HG02938 (cell line): ENCODE data around the gene TNIK.
"Not testable (repeated sequence)": the region's sequence is repeated elsewhere in the genome, so short reads cannot be mapped to it uniquely, and the experiment has no call there.

Experiments used
- ATAC-seq: cut with Tn5 transposase; IDR thresholded peaks from one replicate; pipeline ENCODE4 v1.9.1; 2021; ENCODE audit warnings: mild to moderate bottlenecking, moderate library complexity; ENCODE audit not compliant: unreplicated experiment

TNIK gene

DNA sequence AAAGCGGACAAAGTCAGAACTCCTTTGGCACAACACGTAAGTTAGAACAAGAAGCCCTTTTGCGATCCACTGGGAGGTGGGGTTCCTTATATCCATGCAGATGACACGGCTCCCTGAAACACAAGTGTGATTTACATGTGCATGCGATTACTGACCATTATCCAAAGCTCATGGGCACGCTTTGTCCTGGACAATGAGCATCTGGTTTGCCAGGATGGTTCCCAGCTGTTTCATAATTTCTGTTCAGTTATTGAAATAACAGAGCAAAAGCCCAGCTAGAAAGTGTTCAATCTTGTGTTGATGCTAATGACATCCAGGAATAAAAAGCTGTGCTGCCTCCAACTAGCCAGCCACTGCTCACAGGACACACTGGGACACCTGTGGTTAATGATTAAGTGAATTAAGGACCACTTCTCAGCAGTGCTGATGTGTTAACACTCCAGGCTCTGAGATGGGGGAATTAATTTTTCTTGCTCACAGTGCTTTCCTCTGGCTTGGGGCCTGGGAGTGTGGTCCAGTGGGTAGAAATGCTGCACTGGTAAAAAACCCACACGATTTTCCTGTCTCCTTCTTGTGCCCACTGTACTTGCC, 310.6 kb downstream of the TNIK start:
- no peak for ATAC-seq

DNA sequence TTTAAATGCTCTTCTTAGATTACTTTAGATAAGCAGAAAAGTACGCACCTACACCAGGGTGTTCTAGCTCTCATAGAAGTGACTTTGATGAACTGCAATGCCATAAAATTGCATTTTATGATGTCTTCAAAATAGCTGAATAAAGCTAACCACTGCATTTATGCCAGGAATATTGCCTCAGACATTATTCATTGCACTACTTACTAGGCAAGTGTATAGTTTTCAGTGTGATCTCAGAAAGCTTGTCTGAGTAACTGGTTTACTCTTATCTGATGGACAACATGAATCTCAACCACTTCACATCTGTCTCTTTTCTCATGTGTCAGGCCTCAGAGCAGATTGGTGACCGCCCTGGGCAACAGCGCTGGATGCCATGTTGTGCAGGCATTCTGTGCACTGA, 314.4 kb downstream of the TNIK start:
- ATAC-seq: no peak

DNA sequence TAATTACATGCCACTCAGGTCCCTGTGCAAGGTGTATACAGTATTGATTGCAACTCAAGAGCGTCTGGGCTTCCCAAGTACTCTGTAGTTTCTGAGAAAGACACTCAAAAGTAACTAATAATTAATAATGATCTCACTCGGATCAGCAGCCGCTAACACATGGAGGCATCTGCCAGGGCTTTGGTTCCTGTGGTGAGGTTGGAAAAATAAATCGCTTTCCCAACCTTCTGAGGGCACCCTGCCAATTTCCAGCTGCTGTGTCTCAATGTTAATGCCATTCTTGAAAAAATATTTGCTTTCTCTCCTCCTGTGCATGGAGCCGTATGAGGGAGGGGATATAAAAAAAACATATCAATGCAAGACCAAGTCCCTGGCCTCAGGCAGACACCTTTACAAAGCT, 317.2 kb downstream of the TNIK start:
- no peak for ATAC-seq

DNA sequence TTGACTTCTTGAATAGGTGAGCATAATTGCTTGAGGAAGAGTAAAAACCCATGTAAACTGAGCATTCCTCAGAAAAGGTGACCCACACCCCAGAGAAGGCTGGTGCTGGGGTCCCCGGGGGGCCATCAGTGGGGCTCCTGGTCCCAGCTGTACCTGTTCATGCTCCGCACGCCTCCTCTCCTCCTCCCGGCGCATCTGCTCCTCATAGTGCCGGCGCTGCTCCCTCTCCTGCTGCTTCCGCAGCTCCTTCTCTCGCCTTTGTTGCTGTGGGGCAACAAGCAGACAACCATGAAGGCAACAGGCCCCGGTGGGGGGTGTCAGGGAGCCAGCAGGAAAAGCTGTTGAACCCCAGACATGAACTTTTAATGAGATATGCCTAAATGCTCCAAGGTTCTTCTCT, 320.0 kb downstream of the TNIK start:
- ATAC-seq: no peak

DNA sequence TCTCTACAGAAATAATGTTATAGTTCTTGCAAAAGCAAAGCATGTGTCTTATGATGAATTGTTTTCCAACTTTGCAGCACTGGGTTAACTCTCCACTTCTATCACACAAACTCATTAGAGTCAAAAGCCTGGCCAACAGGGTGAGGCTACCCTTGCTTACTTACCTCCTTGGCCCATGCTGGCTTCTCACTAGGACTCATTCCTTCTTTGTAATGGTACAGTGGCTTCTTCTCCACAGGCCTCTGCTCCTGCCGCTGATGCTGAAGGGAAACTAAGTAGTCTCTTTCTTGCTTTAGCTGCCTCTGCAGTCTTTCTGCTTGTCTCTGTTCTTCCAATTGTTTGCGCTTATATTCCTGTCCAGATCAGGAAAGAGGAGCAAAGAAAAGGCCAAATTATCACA, 322.2 kb downstream of the TNIK start:
- no peak for ATAC-seq

DNA sequence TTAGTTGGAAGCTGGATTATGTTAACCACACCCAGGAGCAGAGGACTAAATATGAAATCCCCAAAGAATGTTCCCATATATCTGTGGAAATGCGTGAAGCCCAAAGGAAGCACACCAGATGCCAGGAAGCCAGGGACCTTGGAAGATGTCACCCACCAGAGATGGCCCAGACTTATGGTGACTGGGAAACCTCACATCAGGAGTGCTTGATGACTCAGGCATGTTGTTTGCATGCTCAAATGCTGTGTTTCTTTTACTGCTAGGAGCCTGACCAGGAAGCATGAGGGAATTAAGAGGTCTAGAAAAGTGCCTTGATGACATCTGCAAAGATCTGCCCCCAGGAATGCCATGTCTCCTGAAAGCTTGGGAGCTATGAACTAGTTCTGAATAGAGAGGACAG, 324.7 kb downstream of the TNIK start:
- ATAC-seq: no peak

DNA sequence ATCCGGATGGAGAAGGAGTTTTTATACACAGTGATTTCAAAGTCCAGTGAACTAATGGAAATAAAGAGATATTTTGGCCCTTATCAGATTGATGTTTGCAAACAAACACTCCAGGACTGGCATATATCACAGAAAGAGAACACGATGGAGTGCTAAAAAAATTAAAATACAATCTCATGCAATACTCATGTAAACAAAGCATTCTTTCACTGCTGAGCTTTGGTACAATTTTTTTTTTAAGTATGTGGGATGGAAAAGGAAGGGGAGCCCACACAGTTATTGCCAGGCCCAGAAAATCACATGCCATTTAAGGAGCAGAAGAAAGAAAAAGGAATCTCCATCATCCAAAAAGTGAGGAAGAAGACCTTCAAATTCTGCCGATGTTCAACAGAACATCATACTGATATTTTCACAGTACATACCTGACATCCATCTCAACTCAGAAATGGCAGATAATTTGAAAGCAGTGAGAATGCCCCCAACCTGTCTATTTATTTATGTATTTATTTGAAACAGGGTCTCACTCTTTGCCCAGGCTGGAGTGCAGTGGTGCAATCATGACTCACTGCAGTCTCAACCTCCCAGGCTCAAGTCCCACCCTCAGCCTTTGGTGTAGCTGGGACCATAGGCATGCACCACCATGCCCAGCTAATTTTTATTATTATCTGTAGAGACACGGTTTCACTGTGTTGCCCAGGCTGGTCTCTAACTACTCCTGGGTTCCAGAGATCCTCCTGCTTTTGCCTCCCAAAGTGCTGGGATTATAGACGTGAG, 326.2 kb downstream of the TNIK start:
- no peak for ATAC-seq

DNA sequence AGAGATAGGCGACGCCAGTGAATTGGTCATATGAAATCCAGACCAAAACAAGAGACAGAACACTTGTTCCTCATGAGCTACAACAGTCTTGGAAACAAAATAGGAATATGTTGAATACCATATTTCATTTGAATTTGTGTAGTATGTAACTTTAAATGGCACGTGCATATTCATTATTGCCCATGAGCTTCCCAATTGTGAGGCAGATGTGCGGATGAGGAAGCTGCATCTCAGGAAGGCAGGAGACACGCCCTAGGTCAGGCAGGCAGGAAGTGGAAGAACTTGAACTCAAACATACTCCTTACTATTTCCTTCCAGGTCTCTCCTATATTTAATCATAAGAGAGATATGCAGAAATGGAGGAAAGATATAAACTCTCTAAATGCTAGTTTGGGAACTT, 326.9 kb downstream of the TNIK start:
- no peak for ATAC-seq

DNA sequence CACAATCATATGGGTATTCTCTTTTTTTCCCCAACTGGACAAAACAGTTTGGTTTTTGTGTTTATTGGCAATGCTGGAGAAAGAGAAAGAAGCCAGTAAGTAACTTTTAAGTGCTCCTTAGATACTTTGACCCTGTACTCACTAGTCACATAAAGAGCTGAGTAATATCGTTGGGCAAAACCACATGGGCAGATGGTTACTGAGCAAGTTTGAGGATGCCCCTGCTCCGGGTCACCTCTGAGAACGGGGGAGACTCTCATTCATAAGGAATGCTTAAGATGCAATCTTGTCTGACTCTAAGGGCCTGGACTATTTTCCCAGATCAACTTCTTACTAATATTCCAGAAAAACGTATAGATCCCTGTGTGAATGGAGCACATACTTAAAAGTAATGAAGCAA, 327.3 kb downstream of the TNIK start:
- ATAC-seq: no peak

DNA sequence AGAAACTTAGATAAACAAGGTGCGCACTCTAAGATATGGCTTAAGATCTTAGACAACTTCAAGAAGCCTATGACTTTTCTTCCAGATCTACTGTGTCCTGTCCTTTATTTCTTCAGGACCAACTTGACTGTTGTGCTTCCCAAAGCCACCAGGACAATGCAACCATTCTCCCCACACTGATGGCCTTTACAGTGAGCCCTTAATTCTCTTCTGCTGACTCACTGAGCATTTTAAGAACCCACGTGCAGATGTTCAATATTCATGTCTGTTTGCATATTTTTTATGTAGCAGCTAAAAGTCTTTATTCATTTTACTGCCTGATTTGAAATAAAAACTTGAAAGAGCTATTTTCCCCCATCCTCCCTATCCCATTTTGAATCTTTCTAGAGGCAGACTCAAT, 330.4 kb downstream of the TNIK start:
- ATAC-seq: no peak

DNA sequence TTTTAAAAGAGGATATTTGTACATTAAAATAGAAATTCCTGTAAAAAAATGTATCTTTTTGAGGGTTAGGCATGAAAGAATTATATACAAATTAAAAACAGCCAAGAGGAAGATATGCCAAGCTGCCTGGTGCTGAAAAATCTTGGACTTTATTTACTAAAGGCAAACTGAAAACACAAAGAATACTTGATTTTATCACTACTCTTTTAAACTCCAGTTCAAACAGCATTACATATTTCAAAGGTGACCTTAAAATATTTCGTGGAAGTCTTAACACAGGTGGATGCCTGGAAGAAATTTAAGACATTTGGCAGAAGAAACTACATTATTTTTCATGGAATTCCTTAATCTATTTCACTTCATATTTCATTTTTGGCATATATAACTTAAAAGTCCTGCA, 332.6 kb downstream of the TNIK start:
- ATAC-seq: no peak

DNA sequence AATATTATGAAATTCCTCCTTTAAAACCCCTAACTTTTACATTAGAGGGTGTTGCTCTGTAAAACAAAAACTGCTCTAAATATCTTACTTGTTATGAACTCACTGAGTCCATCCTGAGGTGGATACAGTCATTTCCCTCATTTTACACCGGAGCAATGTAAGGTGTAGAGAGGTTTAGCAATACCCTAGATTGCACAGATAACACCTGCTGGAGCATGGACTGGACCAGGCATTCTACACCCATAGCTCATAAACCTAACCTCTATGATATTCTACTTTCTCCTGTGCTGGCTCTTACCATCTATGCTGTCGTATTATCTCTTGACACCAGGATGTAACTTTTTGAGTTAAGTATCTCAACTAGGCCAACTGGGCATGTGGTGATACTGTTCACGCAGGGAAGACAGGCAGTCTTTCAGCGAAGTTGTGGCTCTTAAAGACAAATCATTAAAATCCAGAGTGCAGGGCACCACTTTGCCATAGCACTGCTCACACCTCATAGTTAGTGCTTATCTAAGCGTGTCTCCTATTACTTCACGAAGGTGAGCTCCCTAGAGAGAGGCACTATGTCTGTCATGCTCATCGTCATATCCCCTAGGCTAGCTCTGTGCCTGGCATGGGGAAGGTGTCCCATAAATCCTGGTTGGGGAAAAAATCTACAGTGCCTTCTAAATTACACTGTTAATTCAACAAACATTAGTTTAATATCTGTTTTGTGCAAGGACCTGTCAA, 333.6 kb downstream of the TNIK start:
- no peak for ATAC-seq

DNA sequence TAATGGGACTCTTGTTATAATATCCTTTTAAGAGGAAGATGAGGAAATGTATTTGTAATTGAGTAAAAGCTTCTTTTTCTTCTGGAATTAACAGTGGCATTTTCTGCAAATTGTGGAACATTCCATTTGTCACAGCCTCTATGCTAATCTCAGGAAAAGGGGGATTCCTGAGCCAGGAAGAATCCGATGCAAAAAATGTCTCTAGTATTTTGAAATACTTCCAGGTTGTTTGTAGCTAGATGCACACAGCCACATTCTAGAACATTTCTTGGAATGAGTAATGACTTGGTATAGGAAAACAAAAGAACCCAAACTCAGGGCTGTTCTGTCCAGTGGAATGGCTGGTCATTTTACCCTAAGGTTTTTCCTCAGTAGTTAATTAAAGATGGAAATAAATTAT, 335.2 kb downstream of the TNIK start:
- ATAC-seq: no peak

DNA sequence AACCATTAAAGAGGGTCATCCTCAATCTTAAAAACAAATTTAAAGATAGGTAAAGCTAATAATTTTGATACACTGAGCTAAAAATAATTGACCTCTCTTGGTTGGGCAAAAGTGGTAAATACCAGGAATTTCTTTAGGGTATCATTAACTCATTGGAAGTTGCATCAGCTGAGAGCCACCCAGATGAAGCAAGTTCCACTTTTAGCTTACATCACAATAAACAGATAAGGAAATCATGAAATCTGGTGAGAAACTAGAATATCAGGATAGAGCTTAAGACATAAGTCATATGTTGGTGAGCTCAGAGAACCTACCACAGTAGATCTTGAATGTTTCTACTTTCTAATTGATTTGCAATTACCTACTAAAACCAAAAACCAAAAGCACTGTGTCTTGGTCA, 336.3 kb downstream of the TNIK start:
- ATAC-seq: no peak

DNA sequence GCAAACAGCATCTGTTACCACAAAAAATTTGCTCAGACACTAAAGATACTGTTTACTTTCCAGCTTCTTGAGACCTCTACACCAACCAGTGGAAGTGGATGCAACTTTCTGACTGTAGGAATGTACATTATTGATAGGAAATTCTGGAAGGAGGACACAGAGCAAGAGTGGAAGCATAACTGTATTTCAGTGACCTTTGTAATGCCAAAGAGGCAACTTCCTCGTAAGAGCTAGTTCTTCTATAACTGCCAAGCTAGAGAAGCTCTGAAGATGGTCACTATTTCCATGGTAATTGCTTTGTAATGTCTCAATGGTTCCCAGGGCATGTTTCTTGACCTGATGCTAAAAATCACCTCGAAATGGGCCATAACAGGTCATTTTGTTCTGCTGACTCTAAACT, 337.3 kb downstream of the TNIK start:
- no peak for ATAC-seq

DNA sequence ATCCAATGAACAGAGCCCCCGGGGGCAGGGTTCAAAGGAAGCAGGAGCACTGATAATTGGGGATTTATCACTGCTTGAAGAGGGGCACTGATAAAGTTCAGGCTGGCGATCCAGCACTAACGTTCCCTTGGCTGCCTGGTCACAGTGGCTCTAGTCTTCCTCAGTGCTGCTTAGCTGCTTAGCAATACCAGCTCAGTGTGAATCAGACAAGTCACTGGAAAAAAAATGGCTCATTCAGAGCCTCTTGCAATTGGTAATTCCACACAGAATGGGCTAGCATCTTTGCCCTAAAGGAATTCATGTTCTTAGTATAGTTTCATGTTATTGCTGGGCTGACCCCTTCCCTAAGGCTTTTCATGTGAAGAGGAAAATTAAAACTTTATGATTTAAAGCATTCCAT, 338.0 kb downstream of the TNIK start:
- no peak for ATAC-seq

DNA sequence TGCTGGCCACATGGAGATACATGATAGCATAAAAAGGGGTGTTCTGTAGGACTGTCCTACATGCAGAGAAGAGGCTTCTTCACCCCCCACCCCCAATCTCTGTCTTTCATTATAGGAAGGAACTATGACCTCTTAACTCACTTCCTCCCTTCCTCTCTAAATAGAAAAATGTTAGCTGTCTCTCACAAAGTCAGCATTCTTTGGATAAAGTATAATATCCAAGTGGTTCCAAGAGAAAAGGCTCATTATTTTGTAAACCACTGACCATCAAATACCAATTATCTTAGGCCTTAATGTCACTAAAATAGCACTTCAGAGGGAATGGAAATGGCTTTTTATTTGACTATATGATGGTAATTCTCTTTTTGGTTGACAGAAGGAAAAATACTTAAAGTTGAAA, 338.4 kb downstream of the TNIK start:
- no peak for ATAC-seq

DNA sequence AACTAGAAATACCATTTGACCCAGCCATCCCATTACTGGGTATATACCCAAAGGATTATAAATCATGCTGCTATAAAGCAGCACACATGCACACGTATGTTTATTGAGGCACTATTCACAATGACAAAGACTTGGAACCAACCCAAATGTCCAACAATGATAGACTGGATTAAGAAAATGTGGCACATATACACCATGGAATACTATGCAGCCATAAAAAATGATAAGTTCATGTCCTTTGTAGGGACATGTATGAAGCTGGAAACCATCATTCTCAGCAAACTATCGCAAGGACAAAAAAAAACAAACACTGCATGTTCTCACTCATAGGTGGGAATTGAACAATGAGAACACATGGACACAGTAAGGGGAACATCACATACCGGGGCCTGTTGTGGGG, 340.8 kb downstream of the TNIK start:
- not testable (repeated sequence) for ATAC-seq

DNA sequence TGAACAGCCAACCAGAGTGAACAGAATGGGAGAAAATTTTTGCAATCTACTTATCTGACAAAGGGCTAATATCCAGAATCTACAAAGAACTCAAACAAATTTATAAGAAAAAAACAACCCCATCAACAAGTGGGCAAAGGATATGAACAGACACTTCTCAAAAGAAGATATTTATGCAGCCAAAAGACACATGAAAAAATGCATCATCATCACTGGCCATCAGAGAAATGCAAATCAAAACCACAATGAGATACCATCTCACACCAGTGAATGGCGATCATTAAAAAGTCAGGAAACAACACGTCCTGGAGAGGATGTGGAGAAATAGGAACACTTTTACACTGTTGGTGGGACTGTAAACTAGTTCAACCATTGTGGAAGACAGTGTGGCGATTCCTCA, 341.2 kb downstream of the TNIK start:
- ATAC-seq: not testable (repeated sequence)

DNA sequence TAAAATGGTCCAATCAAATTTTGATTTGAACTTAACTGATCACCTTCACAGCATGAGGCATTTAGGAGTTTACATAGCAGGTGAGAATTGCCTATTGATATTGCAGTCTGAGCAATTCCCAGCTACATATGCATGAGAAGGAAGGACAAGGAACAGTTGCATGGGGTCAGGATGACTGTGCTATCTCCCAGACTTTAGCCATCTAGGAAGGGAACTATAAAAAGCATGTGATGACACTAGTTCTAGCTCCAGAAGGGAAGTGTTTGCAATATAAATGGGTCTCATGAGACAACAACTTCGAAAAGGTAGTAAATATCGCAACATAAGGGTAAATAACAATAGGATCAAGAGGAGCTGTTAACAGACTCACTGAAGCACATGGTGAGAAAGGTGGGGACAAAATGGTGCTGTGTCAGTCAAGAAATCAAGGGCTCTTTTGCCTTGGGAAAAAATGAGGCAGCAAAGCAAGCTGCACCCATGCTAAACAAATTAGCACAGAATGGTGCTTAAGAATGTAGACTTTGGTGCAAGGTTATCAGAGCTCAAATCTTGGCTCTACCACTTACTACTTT, 343.3 kb downstream of the TNIK start:
- no peak for ATAC-seq

DNA sequence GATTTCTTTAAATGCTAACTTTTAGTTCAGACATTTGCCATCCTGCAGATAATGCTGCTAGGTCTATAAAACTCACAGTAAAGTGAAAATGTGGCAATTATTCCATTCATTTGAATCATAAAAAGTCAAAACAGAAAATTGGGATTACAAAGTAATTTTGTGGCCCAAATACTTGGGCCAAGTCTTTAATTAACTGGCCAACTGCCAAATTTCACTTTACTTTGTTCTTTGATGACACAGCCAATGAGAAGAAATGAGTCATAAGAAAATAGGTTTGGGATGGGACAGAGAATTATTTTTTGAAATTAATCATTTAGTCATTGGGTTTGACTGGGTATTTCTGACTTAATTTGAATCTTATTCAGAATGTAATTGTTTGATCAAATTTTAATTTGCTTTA, 343.8 kb downstream of the TNIK start:
- no peak for ATAC-seq

DNA sequence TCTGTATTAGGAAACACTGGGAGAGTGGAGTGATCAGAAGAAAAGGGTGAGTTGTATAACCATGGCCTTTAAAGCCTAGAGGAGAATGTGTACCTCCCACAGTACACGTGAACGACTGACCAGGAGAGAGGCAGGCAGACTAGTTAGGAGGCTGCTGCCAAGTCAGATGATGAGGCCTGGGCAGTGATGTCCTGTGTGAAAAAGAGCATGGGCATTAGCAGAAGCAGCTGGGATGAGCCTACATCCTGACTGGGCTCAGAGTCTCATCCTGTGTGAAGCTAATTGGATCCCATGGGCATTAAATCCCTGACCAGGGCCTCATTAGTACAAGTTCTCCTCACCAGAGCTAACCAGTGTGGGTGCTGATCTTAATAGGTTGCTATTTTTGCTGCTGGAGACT, 344.5 kb downstream of the TNIK start:
- ATAC-seq: no peak
